ENCODE data around the gene GIGYF2. TPM values are rescaled to one million over a fixed set of nuclear protein-coding genes. Genes with fewer than 3 reads are reported as not detected.

Gene GIGYF2
- total and polyA plus RNA-seq, 4 donors = 10.6 to 50.5 (median 26.7) TPM

DNA sequence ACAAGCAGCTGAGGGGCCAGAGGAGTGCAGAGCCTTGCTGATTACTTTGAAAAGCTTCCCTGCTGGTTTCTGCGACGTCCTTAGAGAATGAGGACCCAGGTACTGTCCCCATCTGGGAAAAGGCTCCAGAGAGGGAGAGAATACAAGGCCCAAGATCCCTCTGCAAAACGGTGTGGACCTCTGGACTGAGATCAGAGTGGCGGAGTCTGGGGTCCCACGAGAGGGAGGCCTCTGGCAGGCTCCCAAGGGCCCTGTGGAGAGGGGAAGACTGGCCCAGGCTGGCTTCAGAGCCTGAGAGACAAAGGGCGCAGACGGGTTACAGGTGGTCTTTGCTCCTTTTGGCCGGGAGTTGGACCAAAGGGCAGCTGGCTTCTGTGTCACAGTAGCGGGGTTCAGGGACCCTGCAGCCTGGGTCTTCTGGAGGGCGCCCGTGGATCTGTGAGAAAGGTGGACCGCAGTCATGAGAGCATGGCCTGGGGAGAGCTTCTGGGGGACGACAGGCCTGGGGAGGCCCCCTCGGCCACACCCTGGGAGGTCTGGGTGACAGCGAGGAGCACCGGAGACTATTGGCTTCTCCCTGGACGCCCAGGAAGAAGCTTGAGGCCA is 173.7 kb downstream of the GIGYF2 start (continued):
- TF ChIP-seq SP1 (IDR thresholded peaks at IDR 0.05) (no peak), CTCF (IDR thresholded peaks at IDR 0.05; ENCODE audit: low read depth, low read length, missing input control) (no peak), NR2F2 (IDR thresholded peaks at IDR 0.05) (no peak), FOXA1 (IDR thresholded peaks at IDR 0.05) (no peak), RXRA (IDR thresholded peaks at IDR 0.05) (no peak), ATF3 (IDR thresholded peaks at IDR 0.05) (no peak), YY1 (IDR thresholded peaks at IDR 0.05) (no peak)

DNA sequence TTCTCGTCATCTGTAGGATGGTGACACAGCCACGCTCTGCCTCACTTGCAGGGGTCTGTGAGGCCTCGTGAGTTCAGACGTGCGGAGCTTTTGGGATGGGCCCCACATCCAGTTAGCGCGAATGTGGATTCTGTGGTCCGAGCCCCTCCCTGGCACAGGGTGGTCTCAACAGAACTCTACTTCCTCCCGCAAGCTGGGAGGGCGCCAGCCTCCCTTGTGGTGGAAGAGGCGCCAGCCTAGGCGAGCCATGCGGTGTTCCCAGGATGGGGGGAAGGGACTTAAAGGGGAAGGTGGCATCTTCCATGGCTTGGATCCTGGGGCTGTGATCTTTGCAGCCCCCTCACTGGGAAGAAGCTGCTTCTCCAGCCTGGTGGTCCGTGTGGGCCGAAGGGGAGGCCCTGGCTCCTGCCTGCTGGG is 174.3 kb downstream of the GIGYF2 start:
- TF ChIP-seq REST (IDR thresholded peaks at IDR 0.05) (no peak), SP1 (IDR thresholded peaks at IDR 0.05) (no peak), HNF4G (IDR thresholded peaks at IDR 0.05) (no peak), GABPA (IDR thresholded peaks at IDR 0.05 in 1 of 2, conservative IDR thresholded peaks at IDR 0.05 in 1 of 2) (no peak), HNF4A (conservative IDR thresholded peaks at IDR 0.05) (no peak)
- Histone ChIP-seq H3K27ac (ENCODE audit: low read depth in 1 of 2, low read length in 2 of 2) (no peak overlapping the region), H3K9ac (ENCODE audit: low read depth in 1 of 2, low read length in 2 of 2) (no peak overlapping the region), H3K4me1 (ENCODE audit: control insufficient read depth in 4 of 4, insufficient read depth in 4 of 4, low read length in 3 of 4) (peaks cover 4 to 27% (median 17%) of the 10 kb centered on the region in 4 donors), H3K36me3 (ENCODE audit: control insufficient read depth in 4 of 4, insufficient read depth in 3 of 4, low read depth in 1 of 4, low read length in 3 of 4) (no peaks in the 10 kb centered on the region), H3K9me3 (ENCODE audit: control insufficient read depth in 4 of 4, low read length in 3 of 4) (no peaks in the 10 kb centered on the region), H3K27me3 (ENCODE audit: control insufficient read depth in 4 of 4, insufficient read depth in 4 of 4, low read length in 3 of 4) (no peaks in the 10 kb centered on the region), H3K4me3 (ENCODE audit: low read depth in 1 of 3, low read length in 3 of 3) (no peak overlapping the region)
- 81% methylated on average over 15 of the region's 15 CpGs for WGBS
- DNase-seq (ENCODE audit: low spot score) = no peak

DNA sequence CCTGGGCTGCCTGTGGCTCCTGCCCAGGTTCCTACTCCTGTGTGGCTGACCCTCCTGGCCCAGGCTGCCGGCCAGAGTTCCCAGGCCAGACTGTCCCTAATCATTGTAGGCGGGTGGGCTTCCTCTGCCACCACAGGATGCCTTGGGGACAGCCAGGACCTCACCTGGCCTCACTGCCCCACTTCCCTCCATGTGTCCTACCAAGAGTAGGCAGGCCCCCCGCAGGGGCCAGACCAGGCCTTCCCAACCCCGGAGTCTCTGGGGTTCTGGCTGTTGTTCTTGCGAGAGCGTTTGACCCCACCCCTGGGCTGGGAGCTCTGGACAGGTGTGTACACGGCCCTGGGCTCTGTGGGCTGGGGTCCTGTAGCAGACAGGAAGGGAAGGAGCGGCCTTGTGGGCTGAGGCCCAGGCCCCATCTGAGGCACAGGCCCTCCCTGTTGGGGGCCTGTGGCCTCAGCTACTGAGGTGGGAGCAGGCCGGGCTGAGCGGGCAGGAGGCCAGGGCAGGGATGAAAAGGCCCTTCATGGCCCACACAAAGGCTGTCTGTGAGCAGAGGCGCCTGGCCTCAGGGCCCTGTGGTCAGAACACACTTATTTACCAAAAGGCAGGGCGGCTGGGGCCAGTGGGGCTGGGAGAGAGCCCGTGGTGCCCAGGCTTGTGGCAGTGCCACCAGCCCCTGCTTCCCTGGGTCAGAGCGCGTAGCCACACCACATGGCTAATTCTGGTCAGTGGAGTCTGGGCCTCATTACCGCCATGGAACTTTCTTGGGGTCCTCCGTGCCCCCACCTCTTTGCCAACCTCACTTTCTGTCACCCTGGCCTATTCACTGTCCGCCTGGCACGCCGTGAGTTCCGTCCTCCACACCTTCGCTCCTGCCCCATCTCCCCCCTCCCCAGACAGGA is 175.0 kb downstream of the GIGYF2 start:
- TF ChIP-seq JUND (IDR thresholded peaks at IDR 0.05) (no peak), CTCF (IDR thresholded peaks at IDR 0.05; ENCODE audit: low read depth, low read length, missing input control) (no peak), FOXA1 (IDR thresholded peaks at IDR 0.05) (no peak), ZBTB33 (IDR thresholded peaks at IDR 0.05) (no peak), RAD21 (IDR thresholded peaks at IDR 0.05) (no peak), YY1 (IDR thresholded peaks at IDR 0.05) (no peak)
- peaks cover 4 to 28% (median 20%) of the 10 kb centered on the region in 4 donors for H3K4me1 ChIP-seq (ENCODE audit: control insufficient read depth in 4 of 4, insufficient read depth in 4 of 4, low read length in 3 of 4)
- DNase-seq (ENCODE audit: low spot score) = no peak
- WGBS = 93% methylated on average over 22 of the region's 22 CpGs
- no peak overlapping the region for H3K27ac ChIP-seq (ENCODE audit: low read depth in 1 of 2, low read length in 2 of 2)
- no peaks in the 10 kb centered on the region for H3K9me3 ChIP-seq (ENCODE audit: control insufficient read depth in 4 of 4, low read length in 3 of 4)
- H3K4me3 ChIP-seq (ENCODE audit: low read depth in 1 of 3, low read length in 3 of 3) = no peak overlapping the region
- no peaks in the 10 kb centered on the region for H3K27me3 ChIP-seq (ENCODE audit: control insufficient read depth in 4 of 4, insufficient read depth in 4 of 4, low read length in 3 of 4)
- H3K9ac ChIP-seq (ENCODE audit: low read depth in 1 of 2, low read length in 2 of 2) = no peak overlapping the region
- H3K36me3 ChIP-seq (ENCODE audit: control insufficient read depth in 4 of 4, insufficient read depth in 3 of 4, low read depth in 1 of 4, low read length in 3 of 4) = no peaks in the 10 kb centered on the region
